Pancreas (tissue), 10 donors: ENCODE data around the gene PSEN2. TPM values are rescaled to one million over a fixed set of nuclear protein-coding genes. Genes with fewer than 3 reads are reported as not detected.

Source experiments
- ATAC-seq, 4 donors: fragments of 200-7000 bp; cut with Tn5 transposase; one replicate each; pipeline versions ENCODE4 v1.8.0 to v1.9.1; 2020; ENCODE audit warnings: mild to moderate bottlenecking in 4 of 4, moderate library complexity in 4 of 4
- DNase-seq, 6 donors: peaks; one replicate each; pipeline ENCODE4 v3.0.0-alpha.2; 2020
- FAIRE-seq: peaks from 2 replicates; lab custom pipeline; 2012; peaks lifted over from hg19 to GRCh38; lab: Jason Lieb, UNC
- H3K27ac ChIP-seq, 4 donors: fragments of 200-600 bp; sonication (generic); 1 replicate in 3 of 4; 2 replicates in 1 of 4; pipeline versions ENCODE4 v1.5.0 to v1.8.0; 2020
- H3K27me3 ChIP-seq, 4 donors: fragments of 200-600 bp; one replicate each; pipeline ENCODE4 v1.8.0; 2021
- H3K36me3 ChIP-seq, 3 donors: fragments of 200-600 bp; sonication (generic) in 1 of 3; one replicate each; pipeline versions ENCODE4 v1.5.0 to v1.8.0; 2020 to 2021
- H3K4me1 ChIP-seq, 3 donors: fragments of 200-600 bp; one replicate each; pipeline ENCODE4 v1.8.0; 2021
- H3K4me3 ChIP-seq, 4 donors: fragments of 200-600 bp; sonication (generic) in 2 of 4; one replicate each; pipeline versions ENCODE4 v1.5.0 to v1.8.0; 2020 to 2021
- H3K9me3 ChIP-seq, 4 donors: fragments of 200-600 bp; one replicate each; pipeline ENCODE4 v1.8.0; 2021
- CTCF ChIP-seq, 4 donors: fragments of 200-600 bp; sonication (generic) in 3 of 4; IDR thresholded peaks; one replicate each; pipeline versions ENCODE4 v1.5.0 to v1.8.0; 2021; ENCODE audit warnings: antibody characterized with exemption in 4 of 4
- WGBS, 2 donors: extraction: QIAGEN DNeasy Blood & Tissue Kit; methylation state at CpG; one replicate each; pipeline ENCODE4 v1.1.7; 2013; 5-methylcytosine and 5-hydroxymethylcytosine counted together
- intact Hi-C, 3 donors: fragments of 100-400 bp; cut with DNase I; formaldehyde crosslinking; loops; one replicate each; pipeline versions ENCODE4 v1.11.1 to v1.14.2; 2022
- polyA plus RNA-seq, 2 donors: library from polyadenylated mRNA; stranded (reverse); fragments of 200-250 nt; gene quantifications; one replicate each; pipeline ENCODE4 v1.2.3, GENCODE V29; 2013
- total RNA-seq, 6 donors: library from RNA; stranded (reverse); fragmentation: NEBNext Ultra II Directional in 4 of 6; extraction: Animal tissue kit (Norgen Biotek cat#: 25700) in 4 of 6; gene quantifications; one replicate each; pipeline versions ENCODE4 v1.2.1 to v1.2.4, GENCODE V29; 2021 to 2023
- donor health status: healthy with polysubstance abuse.
- donor health status: DM: no; HTN: no; CAD: no; lungs with moderate emphysema.
- donor health status: DM: no; HTN: no; CAD: no.
- donor health status: control.
- donor health status: control.
- donor health status: Bipolar disorder and iron deficiency.
- donor health status: DM: yes; HTN: yes; CAD: no.
- donor health status: DM: no; HTN: no; CAD: no.
- donor health status: DM: no; HTN: no; CAD: no.
- donor health status: DM: yes; HTN: yes; CAD: no.

Gene PSEN2
- total and polyA plus RNA-seq, 8 donors: 31.4 to 70.2 (median 40.7) TPM

GRCh38 chr1:226884966-226885820 is 14.8 kb downstream of the PSEN2 start:
- intact Hi-C loops: no loop called here
- peaks cover 7 to 13% (median 10%) of the 10 kb centered on the region in 3 donors for H3K4me1 ChIP-seq
- H3K27ac ChIP-seq: no peak overlapping the region
- no peaks in the 10 kb centered on the region for H3K27me3 ChIP-seq
- FAIRE-seq (no peak), ATAC-seq (no peak), DNase-seq (no peak)
- H3K36me3 ChIP-seq: peaks cover 7 to 52% (median 20%) of the 10 kb centered on the region in 3 donors
- no peaks in the 10 kb centered on the region for H3K9me3 ChIP-seq
- no peak for TF ChIP-seq CTCF (IDR thresholded peaks at IDR 0.05)
- WGBS, 2 donors: 84 to 90% methylated on average over 20 of the region's 20 CpGs
- no peak overlapping the region for H3K4me3 ChIP-seq

GRCh38 chr1:226886122-226886901 is 15.9 kb downstream of the PSEN2 start:
- peaks cover 7 to 13% (median 10%) of the 10 kb centered on the region in 3 donors for H3K4me1 ChIP-seq
- no peak for TF ChIP-seq CTCF (IDR thresholded peaks at IDR 0.05)
- H3K27me3 ChIP-seq: no peaks in the 10 kb centered on the region
- no peak for FAIRE-seq
- H3K4me3 ChIP-seq: no peak overlapping the region
- peaks cover 7 to 60% (median 14%) of the 10 kb centered on the region in 3 donors for H3K36me3 ChIP-seq
- no peak for ATAC-seq
- no peak for DNase-seq
- intact Hi-C loops: no loop called here
- no peaks in the 10 kb centered on the region for H3K9me3 ChIP-seq
- WGBS, 2 donors: 80 to 83% methylated on average over 9 of the region's 9 CpGs
- no peak overlapping the region for H3K27ac ChIP-seq

- Histone ChIP-seq H3K9me3 (no peaks in the 10 kb centered on the region), H3K4me3 (no peak overlapping the region), H3K36me3 (peaks cover 4 to 67% (median 18%) of the 10 kb centered on the region in 3 donors), H3K4me1 (peaks cover 7 to 10% (median 10%) of the 10 kb centered on the region in 3 donors), H3K27ac (no peak overlapping the region), H3K27me3 (no peaks in the 10 kb centered on the region)
- DNase-seq (no peak), FAIRE-seq (no peak), ATAC-seq (no peak)
- intact Hi-C loops: no loop called here
- no peak for TF ChIP-seq CTCF (IDR thresholded peaks at IDR 0.05)
- 94 to 95% methylated on average over 6 of the region's 6 CpGs for WGBS, 2 donors
These were observed 16.6 kb downstream of the PSEN2 start for GRCh38 chr1:226887006-226887405.

GRCh38 chr1:226888021-226888420 is 17.6 kb downstream of the PSEN2 start:
- no peaks in the 10 kb centered on the region for H3K9me3 ChIP-seq
- no peak for TF ChIP-seq CTCF (IDR thresholded peaks at IDR 0.05)
- intact Hi-C loops: no loop called here
- FAIRE-seq: no peak
- no peak overlapping the region for H3K27ac ChIP-seq
- peaks cover under 1 to 2% (median under 1%) of the 10 kb centered on the region in 3 donors for H3K4me1 ChIP-seq
- DNase-seq: peak in 1 of 6 donors; percentile 17
- H3K27me3 ChIP-seq: no peaks in the 10 kb centered on the region
- H3K36me3 ChIP-seq: peaks cover 4 to 75% (median 26%) of the 10 kb centered on the region in 3 donors
- WGBS, 2 donors: 87 to 91% methylated on average over 8 of the region's 8 CpGs
- no peak for ATAC-seq
- H3K4me3 ChIP-seq: no peak overlapping the region
